ENCODE results near the gene ASXL3. TPM values are rescaled to one million over a fixed set of nuclear protein-coding genes. Genes with fewer than 3 reads are reported as not detected.

The ASXL3 gene
- polyA plus RNA-seq, 1 donor from 2014 or later: 15.2 TPM

GRCh38 chr18:33697498-33697897, 119.5 kb downstream of the ASXL3 start:
- Histone ChIP-seq H3K36me3 (ENCODE audit: insufficient read depth, low read length) (no peaks in the 10 kb centered on the region), H3F3A (ENCODE audit: insufficient read depth, low read length, poor library complexity, severe bottlenecking) (no peaks in the 10 kb centered on the region), H3K9me2 (ENCODE audit: insufficient read depth, low read length) (no peaks in the 10 kb centered on the region), H3K27me3 (ENCODE audit: insufficient read depth, low read depth, low read length) (no peaks in the 10 kb centered on the region), H3K79me2 (replicated peaks; ENCODE audit: insufficient read depth, low read length) (no peaks in the 10 kb centered on the region), H2AFZ (ENCODE audit: low read depth, low read length) (no peak overlapping the region), H3K4me3 (ENCODE audit: low read length) (no peak overlapping the region), H3K4me2 (ENCODE audit: low read length) (no peak overlapping the region), H3K27ac (ENCODE audit: low read length) (no peak overlapping the region), H3K9me3 (ENCODE audit: low read length) (no peaks in the 10 kb centered on the region), H3K9ac (ENCODE audit: low read length) (no peak overlapping the region), H4K20me1 (ENCODE audit: insufficient read depth) (no peaks in the 10 kb centered on the region)
- TF ChIP-seq EZH2 (IDR thresholded peaks at IDR 0.05; ENCODE audit: borderline replicate concordance, insufficient read depth, low read length, poor library complexity, severe bottlenecking) (no peak), POLR2AphosphoS5 (IDR thresholded peaks at IDR 0.05) (no peak), EP300 (conservative IDR thresholded peaks at IDR 0.05; ENCODE audit: poor library complexity, severe bottlenecking) (no peak), MXI1 (conservative IDR thresholded peaks at IDR 0.05; ENCODE audit: poor library complexity, severe bottlenecking) (no peak), SMC3 (conservative IDR thresholded peaks at IDR 0.05; ENCODE audit: poor library complexity) (no peak), CTCF (IDR thresholded peaks at IDR 0.05; ENCODE audit: poor library complexity, severe bottlenecking) (no peak), TAF1 (IDR thresholded peaks at IDR 0.05; ENCODE audit: low read depth) (no peak)
- TF ChIP-seq, protein P1, sequence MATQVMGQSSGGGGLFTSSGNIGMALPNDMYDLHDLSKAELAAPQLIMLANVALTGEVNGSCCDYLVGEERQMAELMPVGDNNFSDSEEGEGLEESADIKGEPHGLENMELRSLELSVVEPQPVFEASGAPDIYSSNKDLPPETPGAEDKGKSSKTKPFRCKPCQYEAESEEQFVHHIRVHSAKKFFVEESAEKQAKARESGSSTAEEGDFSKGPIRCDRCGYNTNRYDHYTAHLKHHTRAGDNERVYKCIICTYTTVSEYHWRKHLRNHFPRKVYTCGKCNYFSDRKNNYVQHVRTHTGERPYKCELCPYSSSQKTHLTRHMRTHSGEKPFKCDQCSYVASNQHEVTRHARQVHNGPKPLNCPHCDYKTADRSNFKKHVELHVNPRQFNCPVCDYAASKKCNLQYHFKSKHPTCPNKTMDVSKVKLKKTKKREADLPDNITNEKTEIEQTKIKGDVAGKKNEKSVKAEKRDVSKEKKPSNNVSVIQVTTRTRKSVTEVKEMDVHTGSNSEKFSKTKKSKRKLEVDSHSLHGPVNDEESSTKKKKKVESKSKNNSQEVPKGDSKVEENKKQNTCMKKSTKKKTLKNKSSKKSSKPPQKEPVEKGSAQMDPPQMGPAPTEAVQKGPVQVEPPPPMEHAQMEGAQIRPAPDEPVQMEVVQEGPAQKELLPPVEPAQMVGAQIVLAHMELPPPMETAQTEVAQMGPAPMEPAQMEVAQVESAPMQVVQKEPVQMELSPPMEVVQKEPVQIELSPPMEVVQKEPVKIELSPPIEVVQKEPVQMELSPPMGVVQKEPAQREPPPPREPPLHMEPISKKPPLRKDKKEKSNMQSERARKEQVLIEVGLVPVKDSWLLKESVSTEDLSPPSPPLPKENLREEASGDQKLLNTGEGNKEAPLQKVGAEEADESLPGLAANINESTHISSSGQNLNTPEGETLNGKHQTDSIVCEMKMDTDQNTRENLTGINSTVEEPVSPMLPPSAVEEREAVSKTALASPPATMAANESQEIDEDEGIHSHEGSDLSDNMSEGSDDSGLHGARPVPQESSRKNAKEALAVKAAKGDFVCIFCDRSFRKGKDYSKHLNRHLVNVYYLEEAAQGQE (IDR thresholded peaks at IDR 0.05; ENCODE audit: borderline replicate concordance): no peak

DNA sequence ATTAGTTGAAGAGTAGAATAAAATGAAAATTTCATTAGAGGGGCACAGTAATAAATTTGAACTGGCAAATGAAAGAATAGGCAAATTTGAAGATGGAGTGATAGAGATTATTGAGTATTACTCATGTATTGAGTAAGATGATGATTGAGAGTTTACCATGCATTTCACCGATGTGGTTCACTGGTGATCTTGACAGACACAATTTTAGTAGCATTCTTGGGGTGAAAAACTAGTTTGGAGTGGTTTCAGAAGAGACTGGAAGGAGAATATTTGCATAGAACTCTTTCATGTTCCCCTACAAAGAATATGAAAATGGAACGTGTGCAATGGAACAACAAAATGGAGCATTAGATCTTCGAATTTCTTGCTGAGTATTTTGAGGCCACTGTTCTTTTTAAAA, 121.4 kb downstream of the ASXL3 start:
- H3K9me2 ChIP-seq (ENCODE audit: insufficient read depth, low read length): no peaks in the 10 kb centered on the region
- H4K20me1 ChIP-seq (ENCODE audit: insufficient read depth): no peaks in the 10 kb centered on the region
- TF ChIP-seq CTCF (IDR thresholded peaks at IDR 0.05; ENCODE audit: poor library complexity, severe bottlenecking): no peak
- no peak for TF ChIP-seq POLR2AphosphoS5 (IDR thresholded peaks at IDR 0.05)
- TF ChIP-seq, protein P1 (IDR thresholded peaks at IDR 0.05; ENCODE audit: borderline replicate concordance): no peak
- TF ChIP-seq RAD21 (conservative IDR thresholded peaks at IDR 0.05): no peak
- TF ChIP-seq SMC3 (conservative IDR thresholded peaks at IDR 0.05; ENCODE audit: poor library complexity): no peak
- no peak for TF ChIP-seq EZH2 (IDR thresholded peaks at IDR 0.05; ENCODE audit: borderline replicate concordance, insufficient read depth, low read length, poor library complexity, severe bottlenecking)
- TF ChIP-seq TAF1 (IDR thresholded peaks at IDR 0.05; ENCODE audit: low read depth): no peak
- no peak for TF ChIP-seq EP300 (conservative IDR thresholded peaks at IDR 0.05; ENCODE audit: poor library complexity, severe bottlenecking)
- no peak for TF ChIP-seq MXI1 (conservative IDR thresholded peaks at IDR 0.05; ENCODE audit: poor library complexity, severe bottlenecking)
- H3K4me2 ChIP-seq (ENCODE audit: low read length): no peak overlapping the region
- no peak overlapping the region for H2AFZ ChIP-seq (ENCODE audit: low read depth, low read length)
- H3K9me3 ChIP-seq (ENCODE audit: low read length): no peaks in the 10 kb centered on the region
- H3K27ac ChIP-seq (ENCODE audit: low read length): no peak overlapping the region
- no peaks in the 10 kb centered on the region for H3K79me2 ChIP-seq (replicated peaks; ENCODE audit: insufficient read depth, low read length)
- H3K27me3 ChIP-seq (ENCODE audit: insufficient read depth, low read depth, low read length): no peaks in the 10 kb centered on the region
- H3K9ac ChIP-seq (ENCODE audit: low read length): no peak overlapping the region
- H3K36me3 ChIP-seq (ENCODE audit: insufficient read depth, low read length): no peaks in the 10 kb centered on the region
- no peak overlapping the region for H3K4me3 ChIP-seq (ENCODE audit: low read length)
- no peaks in the 10 kb centered on the region for H3F3A ChIP-seq (ENCODE audit: insufficient read depth, low read length, poor library complexity, severe bottlenecking)

All from neural cell (in vitro differentiated cells).